Upper lobe of left lung (tissue), 4 donors: ENCODE data around the gene STK25.

Experiments used
- CTCF ChIP-seq, 6 experiments: fragments of 450-650 bp in 4 of 6; fragments of 200-600 bp in 2 of 6; sonication (generic) in 2 of 6; IDR thresholded peaks; one replicate each; pipeline ENCODE4 v1.5.1; 2016 to 2019; ENCODE audit warnings: antibody characterized with exemption in 6 of 6
- POLR2A ChIP-seq, 4 donors: fragments of 450-650 bp; IDR thresholded peaks; one replicate each; pipeline ENCODE4 v1.5.1; 2016 to 2017; ENCODE audit warnings: antibody characterized with exemption in 4 of 4, mild to moderate bottlenecking in 2 of 4

- no peak for TF ChIP-seq POLR2A (IDR thresholded peaks at IDR 0.05)
- no peak for TF ChIP-seq CTCF (IDR thresholded peaks at IDR 0.05)
These were observed 26.0 kb downstream of the STK25 start for GRCh38 chr2:241482126-241482955.
